Measurements from ENCODE around the gene SLC37A1. TPM values are rescaled to one million over a fixed set of nuclear protein-coding genes. Genes with fewer than 3 reads are reported as not detected.

The SLC37A1 gene
- total RNA-seq, 1 experiment from 2014 or later: 11.2 TPM

GRCh38 chr21:42465803-42466127, 47.9 kb upstream of the SLC37A1 start:
- intact Hi-C loops (cut with micrococcal nuclease; ENCODE audit: unreplicated experiment): no loop called here
- POLR2A ChIA-PET (ENCODE audit: low non-redundant PET): interaction anchor here (0.6 kb wide), 1 partner anchor 15 kb away, joined by 4 read pairs; no protein-coding TSS in a partner anchor
- TF ChIP-seq CTCF (conservative IDR thresholded peaks at IDR 0.05; ENCODE audit: low read depth, low read length) (no peak), EZH2 (IDR thresholded peaks at IDR 0.05; ENCODE audit: borderline replicate concordance, low read depth, low read length, poor library complexity, severe bottlenecking) (no peak)

DNA sequence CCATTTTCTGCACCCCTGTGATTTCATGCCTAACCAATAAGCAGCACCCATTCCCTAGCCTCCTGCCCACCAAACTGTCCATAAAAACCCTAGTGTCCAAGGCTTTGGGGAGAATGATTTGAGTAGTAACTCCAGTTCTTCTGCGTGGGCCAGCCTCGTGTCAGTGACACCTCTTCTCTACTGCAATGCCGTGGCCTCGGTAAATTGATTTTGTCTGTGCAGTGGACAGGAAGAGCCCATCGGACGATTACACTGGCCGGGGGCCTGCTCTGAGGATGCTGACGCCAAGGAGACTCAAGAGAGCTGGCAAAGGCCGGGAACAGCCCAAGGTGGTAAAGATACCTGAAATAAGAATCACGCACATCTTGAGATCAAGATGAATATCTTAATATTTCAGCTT, 47.0 kb upstream of the SLC37A1 start:
- H3K9me3 ChIP-seq (ENCODE audit: low read depth, low read length, poor library complexity, severe bottlenecking): no peaks in the 10 kb centered on the region
- H3K27me3 ChIP-seq (replicated peaks; ENCODE audit: insufficient read depth, low read depth, low read length, poor library complexity): no peaks in the 10 kb centered on the region
- H3K27ac ChIP-seq (ENCODE audit: low read depth, low read length, poor library complexity, severe bottlenecking): peak overlapping the region; percentile 12
- no peak for DNase-seq (ENCODE audit: low spot score)
- ChIA-PET POLR2A (ENCODE audit: low non-redundant PET) (no interaction called here), CTCF (no interaction called here)
- peaks cover 63% of the 10 kb centered on the region for H3K4me1 ChIP-seq (ENCODE audit: insufficient read depth, low read length, poor library complexity, severe bottlenecking)
- no peak overlapping the region for H3K4me3 ChIP-seq (ENCODE audit: low read depth, low read length, poor library complexity, severe bottlenecking)
- BruUV-seq (replicated peaks): no TSS peak
- TF ChIP-seq EZH2 (IDR thresholded peaks at IDR 0.05; ENCODE audit: borderline replicate concordance, low read depth, low read length, poor library complexity, severe bottlenecking) (no peak), CTCF (conservative IDR thresholded peaks at IDR 0.05; ENCODE audit: low read depth, low read length) (no peak)
- intact Hi-C loops (cut with micrococcal nuclease; ENCODE audit: unreplicated experiment): no loop called here
- H3K36me3 ChIP-seq (ENCODE audit: insufficient read depth, low read length, poor library complexity, severe bottlenecking): no peaks in the 10 kb centered on the region

More at GRCh38 chr21:42465803-42466127, 47.9 kb upstream of the SLC37A1 start:
- Histone ChIP-seq H3K9me3 (ENCODE audit: low read depth, low read length, poor library complexity, severe bottlenecking) (no peaks in the 10 kb centered on the region), H3K27ac (ENCODE audit: low read depth, low read length, poor library complexity, severe bottlenecking) (peak overlapping the region; percentile 93), H3K4me3 (ENCODE audit: low read depth, low read length, poor library complexity, severe bottlenecking) (no peak overlapping the region), H3K27me3 (replicated peaks; ENCODE audit: insufficient read depth, low read depth, low read length, poor library complexity) (no peaks in the 10 kb centered on the region), H3K36me3 (ENCODE audit: insufficient read depth, low read length, poor library complexity, severe bottlenecking) (no peaks in the 10 kb centered on the region), H3K4me1 (ENCODE audit: insufficient read depth, low read length, poor library complexity, severe bottlenecking) (peaks cover 64% of the 10 kb centered on the region)
- CTCF ChIA-PET: no interaction called here
- BruUV-seq (replicated peaks): no TSS peak
- DNase-seq (ENCODE audit: low spot score): no peak

GRCh38 chr21:42467140-42467983, 46.3 kb upstream of the SLC37A1 start:
- POLR2A ChIA-PET (ENCODE audit: low non-redundant PET): no interaction called here
- intact Hi-C loops (cut with micrococcal nuclease; ENCODE audit: unreplicated experiment): no loop called here
- Histone ChIP-seq H3K36me3 (ENCODE audit: insufficient read depth, low read length, poor library complexity, severe bottlenecking) (no peaks in the 10 kb centered on the region), H3K4me3 (ENCODE audit: low read depth, low read length, poor library complexity, severe bottlenecking) (no peak overlapping the region), H3K9me3 (ENCODE audit: low read depth, low read length, poor library complexity, severe bottlenecking) (no peaks in the 10 kb centered on the region), H3K27me3 (replicated peaks; ENCODE audit: insufficient read depth, low read depth, low read length, poor library complexity) (no peaks in the 10 kb centered on the region), H3K27ac (ENCODE audit: low read depth, low read length, poor library complexity, severe bottlenecking) (peak overlapping the region; percentile 29), H3K4me1 (ENCODE audit: insufficient read depth, low read length, poor library complexity, severe bottlenecking) (peaks cover 57% of the 10 kb centered on the region)
- CTCF ChIA-PET: no interaction called here
- no TSS peak for BruUV-seq (replicated peaks)
- peak; percentile 48 for DNase-seq (ENCODE audit: low spot score)
- TF ChIP-seq EZH2 (IDR thresholded peaks at IDR 0.05; ENCODE audit: borderline replicate concordance, low read depth, low read length, poor library complexity, severe bottlenecking) (no peak), CTCF (conservative IDR thresholded peaks at IDR 0.05; ENCODE audit: low read depth, low read length) (peak; percentile 44; the same call in 1 of the 2 replicates)

All from A673 (cell line).